HCT116 (cell line): ENCODE data around the gene TMEM52.

Experiments used
- ELF1 ChIP-seq: IDR thresholded peaks from 2 replicates; pipeline ENCODE4 v1.6.1; 2012; ENCODE audit warnings: low read depth, borderline replicate concordance
- EZH2 ChIP-seq: fragments of 200-600 bp; sonication (generic); IDR thresholded peaks from 2 replicates; pipeline ENCODE4 v1.6.1; 2017; ENCODE audit warnings: antibody characterized with exemption, mixed run types
- EZH2phosphoT487 ChIP-seq: fragments of 200-600 bp; IDR thresholded peaks from 2 replicates; pipeline ENCODE4 v1.6.1; 2018; ENCODE audit warnings: antibody characterized with exemption, borderline replicate concordance
- FOSL1 ChIP-seq: IDR thresholded peaks from 2 replicates; pipeline ENCODE4 v1.6.1; 2012; ENCODE audit warnings: low read depth
- POLR2AphosphoS5 ChIP-seq: IDR thresholded peaks from 2 replicates; pipeline ENCODE4 v1.6.1; 2011; ENCODE audit warnings: mild to moderate bottlenecking, low read depth, low read length, moderate library complexity
- YY1 ChIP-seq: IDR thresholded peaks from 2 replicates; pipeline ENCODE4 v1.6.1; 2011; ENCODE audit warnings: low read length, low read depth, moderate library complexity, mild to moderate bottlenecking; ENCODE audit not compliant: insufficient replicate concordance; ENCODE audit errors: extremely low read depth
- ZNF274 ChIP-seq: fragments of 200-500 bp; sonication (Bioruptor generic); IDR thresholded peaks from 2 replicates; pipeline ENCODE4 v1.6.1; 2014; ENCODE audit warnings: mild to moderate bottlenecking, low read depth, low read length, inconsistent platforms
- TF ChIP-seq, protein P1 (sequence below), 3 experiments: fragments of 200-600 bp in 1 of 3; sonication (generic) in 1 of 3; IDR thresholded peaks in 2 of 3; conservative IDR thresholded peaks in 1 of 3; 2 replicates each; pipeline ENCODE4 v1.5.1; 2012 to 2017; ENCODE audit warnings: low read depth in 2 of 3, low read length in 2 of 3, antibody characterized with exemption in 1 of 3, borderline replicate concordance in 1 of 3, control low read depth in 1 of 3, mild to moderate bottlenecking in 1 of 3, mixed read lengths in 1 of 3, mixed run types in 1 of 3, moderate library complexity in 1 of 3; ENCODE audit not compliant: insufficient read depth in 1 of 3
- TF ChIP-seq, protein P2 (sequence below): IDR thresholded peaks from 2 replicates; pipeline ENCODE4 v1.6.1; 2012; ENCODE audit warnings: low read depth

DNA sequence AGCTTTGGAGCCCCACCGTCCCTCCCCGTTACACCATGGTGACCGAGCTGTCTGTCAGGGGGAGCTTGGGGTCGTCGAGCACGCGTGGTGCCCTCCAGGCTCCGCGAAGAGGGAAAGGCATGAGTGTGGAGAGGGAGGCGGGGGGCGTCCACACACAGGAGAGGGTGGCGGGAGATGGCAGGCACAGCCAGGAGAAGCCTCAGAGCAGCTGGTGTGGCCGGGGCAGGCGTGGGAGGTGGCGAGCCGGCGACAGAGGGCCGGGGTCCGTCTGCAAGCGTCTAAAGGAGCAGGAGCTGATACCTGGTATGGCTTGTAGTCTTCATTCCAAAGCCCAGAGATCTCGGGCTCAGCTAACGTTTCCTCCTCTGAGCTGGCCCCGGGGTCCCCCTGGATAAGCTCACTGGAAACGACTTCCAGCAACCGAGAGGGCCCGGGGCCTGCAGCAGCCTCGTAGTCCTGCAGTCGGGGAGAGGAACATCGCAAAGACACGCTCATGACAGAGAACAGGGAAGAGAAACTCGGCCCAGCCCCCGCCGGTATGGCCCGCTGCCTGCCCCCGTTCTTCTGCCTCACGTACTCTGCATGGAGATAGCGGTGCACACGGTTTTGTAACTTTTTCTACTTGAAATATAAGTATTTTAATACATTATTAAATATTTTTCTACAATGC lies 47.1 kb upstream of the TMEM52 start:
- TF ChIP-seq YY1 (no peak), EZH2 (no peak), FOSL1 (no peak), POLR2AphosphoS5 (no peak), ELF1 (no peak), ZNF274 (no peak), EZH2phosphoT487 (no peak)
- TF ChIP-seq, protein P1, sequence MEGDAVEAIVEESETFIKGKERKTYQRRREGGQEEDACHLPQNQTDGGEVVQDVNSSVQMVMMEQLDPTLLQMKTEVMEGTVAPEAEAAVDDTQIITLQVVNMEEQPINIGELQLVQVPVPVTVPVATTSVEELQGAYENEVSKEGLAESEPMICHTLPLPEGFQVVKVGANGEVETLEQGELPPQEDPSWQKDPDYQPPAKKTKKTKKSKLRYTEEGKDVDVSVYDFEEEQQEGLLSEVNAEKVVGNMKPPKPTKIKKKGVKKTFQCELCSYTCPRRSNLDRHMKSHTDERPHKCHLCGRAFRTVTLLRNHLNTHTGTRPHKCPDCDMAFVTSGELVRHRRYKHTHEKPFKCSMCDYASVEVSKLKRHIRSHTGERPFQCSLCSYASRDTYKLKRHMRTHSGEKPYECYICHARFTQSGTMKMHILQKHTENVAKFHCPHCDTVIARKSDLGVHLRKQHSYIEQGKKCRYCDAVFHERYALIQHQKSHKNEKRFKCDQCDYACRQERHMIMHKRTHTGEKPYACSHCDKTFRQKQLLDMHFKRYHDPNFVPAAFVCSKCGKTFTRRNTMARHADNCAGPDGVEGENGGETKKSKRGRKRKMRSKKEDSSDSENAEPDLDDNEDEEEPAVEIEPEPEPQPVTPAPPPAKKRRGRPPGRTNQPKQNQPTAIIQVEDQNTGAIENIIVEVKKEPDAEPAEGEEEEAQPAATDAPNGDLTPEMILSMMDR (IDR thresholded peaks at IDR 0.05 in 2 of 3, conservative IDR thresholded peaks at IDR 0.05 in 1 of 3; ENCODE audit: borderline replicate concordance in 1 of 3, insufficient read depth in 1 of 3, low read depth in 2 of 3, low read length in 2 of 3): no peak
- TF ChIP-seq, protein P2, sequence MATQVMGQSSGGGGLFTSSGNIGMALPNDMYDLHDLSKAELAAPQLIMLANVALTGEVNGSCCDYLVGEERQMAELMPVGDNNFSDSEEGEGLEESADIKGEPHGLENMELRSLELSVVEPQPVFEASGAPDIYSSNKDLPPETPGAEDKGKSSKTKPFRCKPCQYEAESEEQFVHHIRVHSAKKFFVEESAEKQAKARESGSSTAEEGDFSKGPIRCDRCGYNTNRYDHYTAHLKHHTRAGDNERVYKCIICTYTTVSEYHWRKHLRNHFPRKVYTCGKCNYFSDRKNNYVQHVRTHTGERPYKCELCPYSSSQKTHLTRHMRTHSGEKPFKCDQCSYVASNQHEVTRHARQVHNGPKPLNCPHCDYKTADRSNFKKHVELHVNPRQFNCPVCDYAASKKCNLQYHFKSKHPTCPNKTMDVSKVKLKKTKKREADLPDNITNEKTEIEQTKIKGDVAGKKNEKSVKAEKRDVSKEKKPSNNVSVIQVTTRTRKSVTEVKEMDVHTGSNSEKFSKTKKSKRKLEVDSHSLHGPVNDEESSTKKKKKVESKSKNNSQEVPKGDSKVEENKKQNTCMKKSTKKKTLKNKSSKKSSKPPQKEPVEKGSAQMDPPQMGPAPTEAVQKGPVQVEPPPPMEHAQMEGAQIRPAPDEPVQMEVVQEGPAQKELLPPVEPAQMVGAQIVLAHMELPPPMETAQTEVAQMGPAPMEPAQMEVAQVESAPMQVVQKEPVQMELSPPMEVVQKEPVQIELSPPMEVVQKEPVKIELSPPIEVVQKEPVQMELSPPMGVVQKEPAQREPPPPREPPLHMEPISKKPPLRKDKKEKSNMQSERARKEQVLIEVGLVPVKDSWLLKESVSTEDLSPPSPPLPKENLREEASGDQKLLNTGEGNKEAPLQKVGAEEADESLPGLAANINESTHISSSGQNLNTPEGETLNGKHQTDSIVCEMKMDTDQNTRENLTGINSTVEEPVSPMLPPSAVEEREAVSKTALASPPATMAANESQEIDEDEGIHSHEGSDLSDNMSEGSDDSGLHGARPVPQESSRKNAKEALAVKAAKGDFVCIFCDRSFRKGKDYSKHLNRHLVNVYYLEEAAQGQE: no peak
